K562 (cell line): Measurements from ENCODE around the gene MAP4. TPM values are rescaled to one million over a fixed set of nuclear protein-coding genes. Genes with fewer than 3 reads are reported as not detected.

Experiments used
- BDP1 ChIP-seq: IDR thresholded peaks from 3 replicates; pipeline ENCODE4 v1.6.1; 2011; ENCODE audit not compliant: insufficient read length, insufficient read depth
- ESRRB ChIP-seq: fragments of 250-450 bp; sonication (Bioruptor Pico); IDR thresholded peaks from 2 replicates; pipeline ENCODE4 v1.5.0; 2020; ENCODE audit warnings: mild to moderate bottlenecking, moderate library complexity, borderline replicate concordance
- NFYB ChIP-seq: IDR thresholded peaks from 2 replicates; pipeline ENCODE4 v1.6.1; 2011; ENCODE audit warnings: mild to moderate bottlenecking, moderate library complexity; ENCODE audit not compliant: insufficient read length; ENCODE audit errors: extremely low read depth
- PTTG1 ChIP-seq: fragments of 450-650 bp; IDR thresholded peaks from 2 replicates; pipeline ENCODE4 v1.6.1; 2016; ENCODE audit warnings: low read depth, mild to moderate bottlenecking, missing genetic modification characterization, missing compliant biosample characterization
- RBM34 ChIP-seq: fragments of 200-400 bp; formaldehyde crosslinking; IDR thresholded peaks from 2 replicates; pipeline ENCODE4 v1.6.1; 2018; ENCODE audit warnings: low read length, borderline replicate concordance; ENCODE audit not compliant: insufficient read depth
- RFX7 ChIP-seq: fragments of 250-450 bp; sonication (Bioruptor Pico); IDR thresholded peaks from 2 replicates; pipeline ENCODE4 v1.5.1; 2021; ENCODE audit warnings: mild to moderate bottlenecking
- U2AF2 ChIP-seq: fragments of 200-400 bp; formaldehyde crosslinking; optimal IDR thresholded peaks from 2 replicates; pipeline ENCODE3; 2017; ENCODE audit warnings: low read depth, mild to moderate bottlenecking, low read length
- ZNF512 ChIP-seq: IDR thresholded peaks from 2 replicates; pipeline ENCODE4 v1.6.1; 2016; ENCODE audit warnings: missing genetic modification characterization, missing compliant biosample characterization
- polyA plus RNA-seq, 8 experiments: library from polyadenylated mRNA; depleted of rRNA in 4 of 8; stranded (reverse) in 5 of 8; unstranded in 3 of 8; fragments of >200 nt; fragmentation: Nextera tagmentation in 2 of 8; fragmentation: Illumina TruSeq in 1 of 8; extraction: Ambion mirVana in 2 of 8; extraction: Trizol in 1 of 8; gene quantifications; 2 replicates each; pipeline versions ENCODE4 v1.2.1 to v1.2.3, GENCODE V29; 2011 to 2014; ENCODE audit warnings: inconsistent platforms in 1 of 8, missing spikeins in 1 of 8
- total RNA-seq, 7 experiments: library from RNA; depleted of rRNA in 6 of 7; stranded (reverse); fragments of >200 nt in 6 of 7; fragmentation: Illumina TruSeq in 2 of 7; extraction: Trizol in 2 of 7; gene quantifications; 2 replicates each; pipeline versions ENCODE4 v1.2.1 to v1.2.3, GENCODE V29; 2011 to 2021; ENCODE audit warnings: low replicate concordance in 1 of 7
- TF ChIP-seq, protein P1 (sequence below): fragments of 250-450 bp; sonication (Bioruptor Pico); IDR thresholded peaks from 2 replicates; pipeline ENCODE4 v1.9.0; 2021; ENCODE audit warnings: mild to moderate bottlenecking, inconsistent platforms
- TF ChIP-seq, protein P2 (sequence below): sonication (generic); formaldehyde crosslinking; IDR thresholded peaks from 2 replicates; pipeline ENCODE4 v1.8.1; 2023; ENCODE audit warnings: missing genetic modification reagents, mild to moderate bottlenecking, borderline replicate concordance
- TF ChIP-seq, protein P3 (sequence below), 2 experiments: IDR thresholded peaks; 2 replicates each; pipeline ENCODE4 v1.6.1; 2012; ENCODE audit warnings: improper control_type of control experiment in 2 of 2, low read depth in 2 of 2, low read length in 2 of 2, borderline replicate concordance in 1 of 2

The MAP4 gene
- total and polyA plus RNA-seq, 9 of the 15 experiments (the other 6 are each of a cell fraction or from before 2014, with no cell fraction given) = 13.3 to 141 (median 36.8) TPM

DNA sequence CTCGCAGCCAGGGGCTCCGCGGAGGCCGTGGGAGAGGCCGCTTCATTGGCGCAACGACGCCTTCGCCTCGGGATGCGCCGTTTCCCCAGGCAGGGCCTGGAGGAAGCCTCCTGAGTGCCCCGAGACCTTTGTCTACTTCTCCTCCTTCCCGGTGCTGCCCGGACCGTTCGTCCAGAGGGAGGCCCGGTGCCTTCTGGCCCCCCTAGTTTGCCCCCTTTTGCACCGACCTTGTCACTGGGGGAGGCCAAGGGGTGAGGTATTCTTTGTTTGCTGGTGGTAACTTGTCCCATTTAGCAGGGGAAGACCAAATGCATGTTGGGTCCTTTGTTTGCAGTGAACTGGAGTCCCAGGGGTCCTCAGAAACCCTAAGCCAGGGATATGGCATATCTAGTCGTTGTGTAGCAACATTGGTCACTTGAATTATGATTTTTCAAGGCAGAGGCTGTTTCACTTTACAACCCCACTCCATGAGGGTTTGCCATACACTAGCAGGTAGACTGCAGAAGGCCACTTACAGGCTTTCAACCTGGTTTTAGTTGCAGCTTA, 212.7 kb downstream of the MAP4 start (continued):
- TF ChIP-seq, protein P1, sequence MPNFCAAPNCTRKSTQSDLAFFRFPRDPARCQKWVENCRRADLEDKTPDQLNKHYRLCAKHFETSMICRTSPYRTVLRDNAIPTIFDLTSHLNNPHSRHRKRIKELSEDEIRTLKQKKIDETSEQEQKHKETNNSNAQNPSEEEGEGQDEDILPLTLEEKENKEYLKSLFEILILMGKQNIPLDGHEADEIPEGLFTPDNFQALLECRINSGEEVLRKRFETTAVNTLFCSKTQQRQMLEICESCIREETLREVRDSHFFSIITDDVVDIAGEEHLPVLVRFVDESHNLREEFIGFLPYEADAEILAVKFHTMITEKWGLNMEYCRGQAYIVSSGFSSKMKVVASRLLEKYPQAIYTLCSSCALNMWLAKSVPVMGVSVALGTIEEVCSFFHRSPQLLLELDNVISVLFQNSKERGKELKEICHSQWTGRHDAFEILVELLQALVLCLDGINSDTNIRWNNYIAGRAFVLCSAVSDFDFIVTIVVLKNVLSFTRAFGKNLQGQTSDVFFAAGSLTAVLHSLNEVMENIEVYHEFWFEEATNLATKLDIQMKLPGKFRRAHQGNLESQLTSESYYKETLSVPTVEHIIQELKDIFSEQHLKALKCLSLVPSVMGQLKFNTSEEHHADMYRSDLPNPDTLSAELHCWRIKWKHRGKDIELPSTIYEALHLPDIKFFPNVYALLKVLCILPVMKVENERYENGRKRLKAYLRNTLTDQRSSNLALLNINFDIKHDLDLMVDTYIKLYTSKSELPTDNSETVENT (CRISPR knock-in tag) = no peak
- TF ChIP-seq ESRRB (CRISPR knock-in tag) = no peak
- TF ChIP-seq ZNF512 (tag) = no peak
- TF ChIP-seq, protein P2, sequence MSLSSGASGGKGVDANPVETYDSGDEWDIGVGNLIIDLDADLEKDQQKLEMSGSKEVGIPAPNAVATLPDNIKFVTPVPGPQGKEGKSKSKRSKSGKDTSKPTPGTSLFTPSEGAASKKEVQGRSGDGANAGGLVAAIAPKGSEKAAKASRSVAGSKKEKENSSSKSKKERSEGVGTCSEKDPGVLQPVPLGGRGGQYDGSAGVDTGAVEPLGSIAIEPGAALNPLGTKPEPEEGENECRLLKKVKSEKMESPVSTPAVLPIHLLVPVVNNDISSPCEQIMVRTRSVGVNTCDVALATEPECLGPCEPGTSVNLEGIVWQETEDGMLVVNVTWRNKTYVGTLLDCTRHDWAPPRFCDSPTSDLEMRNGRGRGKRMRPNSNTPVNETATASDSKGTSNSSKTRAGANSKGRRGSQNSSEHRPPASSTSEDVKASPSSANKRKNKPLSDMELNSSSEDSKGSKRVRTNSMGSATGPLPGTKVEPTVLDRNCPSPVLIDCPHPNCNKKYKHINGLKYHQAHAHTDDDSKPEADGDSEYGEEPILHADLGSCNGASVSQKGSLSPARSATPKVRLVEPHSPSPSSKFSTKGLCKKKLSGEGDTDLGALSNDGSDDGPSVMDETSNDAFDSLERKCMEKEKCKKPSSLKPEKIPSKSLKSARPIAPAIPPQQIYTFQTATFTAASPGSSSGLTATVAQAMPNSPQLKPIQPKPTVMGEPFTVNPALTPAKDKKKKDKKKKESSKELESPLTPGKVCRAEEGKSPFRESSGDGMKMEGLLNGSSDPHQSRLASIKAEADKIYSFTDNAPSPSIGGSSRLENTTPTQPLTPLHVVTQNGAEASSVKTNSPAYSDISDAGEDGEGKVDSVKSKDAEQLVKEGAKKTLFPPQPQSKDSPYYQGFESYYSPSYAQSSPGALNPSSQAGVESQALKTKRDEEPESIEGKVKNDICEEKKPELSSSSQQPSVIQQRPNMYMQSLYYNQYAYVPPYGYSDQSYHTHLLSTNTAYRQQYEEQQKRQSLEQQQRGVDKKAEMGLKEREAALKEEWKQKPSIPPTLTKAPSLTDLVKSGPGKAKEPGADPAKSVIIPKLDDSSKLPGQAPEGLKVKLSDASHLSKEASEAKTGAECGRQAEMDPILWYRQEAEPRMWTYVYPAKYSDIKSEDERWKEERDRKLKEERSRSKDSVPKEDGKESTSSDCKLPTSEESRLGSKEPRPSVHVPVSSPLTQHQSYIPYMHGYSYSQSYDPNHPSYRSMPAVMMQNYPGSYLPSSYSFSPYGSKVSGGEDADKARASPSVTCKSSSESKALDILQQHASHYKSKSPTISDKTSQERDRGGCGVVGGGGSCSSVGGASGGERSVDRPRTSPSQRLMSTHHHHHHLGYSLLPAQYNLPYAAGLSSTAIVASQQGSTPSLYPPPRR (CRISPR knock-in tag) = no peak
- TF ChIP-seq, protein P3, sequence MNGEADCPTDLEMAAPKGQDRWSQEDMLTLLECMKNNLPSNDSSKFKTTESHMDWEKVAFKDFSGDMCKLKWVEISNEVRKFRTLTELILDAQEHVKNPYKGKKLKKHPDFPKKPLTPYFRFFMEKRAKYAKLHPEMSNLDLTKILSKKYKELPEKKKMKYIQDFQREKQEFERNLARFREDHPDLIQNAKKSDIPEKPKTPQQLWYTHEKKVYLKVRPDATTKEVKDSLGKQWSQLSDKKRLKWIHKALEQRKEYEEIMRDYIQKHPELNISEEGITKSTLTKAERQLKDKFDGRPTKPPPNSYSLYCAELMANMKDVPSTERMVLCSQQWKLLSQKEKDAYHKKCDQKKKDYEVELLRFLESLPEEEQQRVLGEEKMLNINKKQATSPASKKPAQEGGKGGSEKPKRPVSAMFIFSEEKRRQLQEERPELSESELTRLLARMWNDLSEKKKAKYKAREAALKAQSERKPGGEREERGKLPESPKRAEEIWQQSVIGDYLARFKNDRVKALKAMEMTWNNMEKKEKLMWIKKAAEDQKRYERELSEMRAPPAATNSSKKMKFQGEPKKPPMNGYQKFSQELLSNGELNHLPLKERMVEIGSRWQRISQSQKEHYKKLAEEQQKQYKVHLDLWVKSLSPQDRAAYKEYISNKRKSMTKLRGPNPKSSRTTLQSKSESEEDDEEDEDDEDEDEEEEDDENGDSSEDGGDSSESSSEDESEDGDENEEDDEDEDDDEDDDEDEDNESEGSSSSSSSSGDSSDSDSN (IDR thresholded peaks at IDR 0.05; ENCODE audit: borderline replicate concordance in 1 of 2, low read depth in 2 of 2, low read length in 2 of 2) = no peak; a peak in 1 of 4 replicates
- TF ChIP-seq RBM34 = no peak
- TF ChIP-seq PTTG1 = no peak
- TF ChIP-seq NFYB = no peak
- TF ChIP-seq RFX7 (CRISPR knock-in tag) = no peak
- TF ChIP-seq BDP1 = no peak
- no peak for TF ChIP-seq U2AF2
